C4-2B (cell line): ENCODE measurements around the gene LGALS12.

Experiments
- ZFX ChIP-seq: fragments of 450-650 bp; IDR thresholded peaks from 2 replicates; pipeline ENCODE4 v1.6.1; 2017
- TF ChIP-seq, protein P1 (sequence below): fragments of 450-650 bp; conservative IDR thresholded peaks from 2 replicates; pipeline ENCODE4 v1.5.1; 2017; ENCODE audit warnings: mild to moderate bottlenecking

DNA sequence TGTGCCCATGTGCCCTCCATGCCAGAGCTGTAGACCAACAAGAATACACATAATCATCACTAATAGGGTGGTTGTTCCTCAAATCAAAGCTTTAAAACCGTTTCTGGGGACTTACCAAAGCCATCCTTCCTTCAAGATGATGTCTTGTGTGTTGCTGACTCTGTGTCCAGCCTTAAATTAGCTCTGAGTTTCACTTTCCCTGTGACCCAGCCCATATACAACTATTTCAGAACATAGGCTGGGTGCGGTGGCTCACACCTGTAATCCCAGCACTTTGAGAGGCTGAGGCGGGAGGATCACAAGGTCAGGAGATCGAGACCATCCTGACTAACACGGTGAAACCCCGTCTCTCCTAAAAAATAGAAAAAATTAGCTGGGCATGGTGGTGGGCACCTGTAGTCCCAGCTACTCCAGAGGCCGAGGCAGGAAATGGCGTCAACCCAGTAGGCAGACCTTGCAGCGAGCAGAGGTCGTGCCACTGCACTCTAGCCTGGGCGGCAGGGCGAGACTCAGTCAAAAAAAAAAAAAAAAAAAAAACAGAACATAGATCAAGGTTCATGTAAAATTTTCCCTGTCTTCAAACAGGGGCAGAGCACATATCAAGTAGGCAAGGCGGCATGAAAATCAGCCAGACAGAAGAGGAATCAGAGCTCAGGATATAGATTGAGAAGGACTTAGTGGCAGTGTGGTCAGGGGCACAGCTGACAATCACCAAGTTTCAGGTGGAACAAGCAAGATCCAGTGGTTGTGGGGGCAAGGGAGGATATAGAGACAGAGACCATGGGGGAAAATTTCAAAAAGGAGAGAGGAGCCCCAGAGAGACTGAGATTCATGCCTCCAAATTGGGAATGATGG is 57.5 kb downstream of the LGALS12 start, which contains the start of gene PLAAT2:
- TF ChIP-seq, protein P1, sequence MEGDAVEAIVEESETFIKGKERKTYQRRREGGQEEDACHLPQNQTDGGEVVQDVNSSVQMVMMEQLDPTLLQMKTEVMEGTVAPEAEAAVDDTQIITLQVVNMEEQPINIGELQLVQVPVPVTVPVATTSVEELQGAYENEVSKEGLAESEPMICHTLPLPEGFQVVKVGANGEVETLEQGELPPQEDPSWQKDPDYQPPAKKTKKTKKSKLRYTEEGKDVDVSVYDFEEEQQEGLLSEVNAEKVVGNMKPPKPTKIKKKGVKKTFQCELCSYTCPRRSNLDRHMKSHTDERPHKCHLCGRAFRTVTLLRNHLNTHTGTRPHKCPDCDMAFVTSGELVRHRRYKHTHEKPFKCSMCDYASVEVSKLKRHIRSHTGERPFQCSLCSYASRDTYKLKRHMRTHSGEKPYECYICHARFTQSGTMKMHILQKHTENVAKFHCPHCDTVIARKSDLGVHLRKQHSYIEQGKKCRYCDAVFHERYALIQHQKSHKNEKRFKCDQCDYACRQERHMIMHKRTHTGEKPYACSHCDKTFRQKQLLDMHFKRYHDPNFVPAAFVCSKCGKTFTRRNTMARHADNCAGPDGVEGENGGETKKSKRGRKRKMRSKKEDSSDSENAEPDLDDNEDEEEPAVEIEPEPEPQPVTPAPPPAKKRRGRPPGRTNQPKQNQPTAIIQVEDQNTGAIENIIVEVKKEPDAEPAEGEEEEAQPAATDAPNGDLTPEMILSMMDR, result no peak
- TF ChIP-seq ZFX, result no peak
